HG02759 (cell line): ENCODE data around the gene C1orf232.

Source experiments
- ATAC-seq: cut with Tn5 transposase; IDR thresholded peaks from one replicate; pipeline ENCODE4 v1.9.1; 2021; ENCODE audit warnings: mild to moderate bottlenecking, moderate library complexity; ENCODE audit not compliant: unreplicated experiment

The C1orf232 gene

GRCh38 chr1:26168410-26169197 lies at the start of gene C1orf232:
C1orf232 (minus strand) TSS chr1:26168963; CDS start chr1:26168499, 464 bp downstream.
- no peak for ATAC-seq

GRCh38 chr1:26215246-26215645 lies 46.5 kb upstream of the C1orf232 start:
- ATAC-seq, result no peak

GRCh38 chr1:26213335-26213905 lies 44.7 kb upstream of the C1orf232 start:
- no peak for ATAC-seq

GRCh38 chr1:26212726-26213125 lies 44.0 kb upstream of the C1orf232 start:
- no peak for ATAC-seq

- ATAC-seq, result no peak
These were observed 41.5 kb upstream of the C1orf232 start for GRCh38 chr1:26210147-26210870.

- no peak for ATAC-seq
These were observed 35.0 kb upstream of the C1orf232 start for GRCh38 chr1:26203642-26204318.

GRCh38 chr1:26200413-26200812 lies 31.6 kb upstream of the C1orf232 start:
- no peak for ATAC-seq

- no peak for ATAC-seq
These were observed 29.1 kb upstream of the C1orf232 start for GRCh38 chr1:26197813-26198212.

GRCh38 chr1:26197301-26197700 lies 28.5 kb upstream of the C1orf232 start:
- no peak for ATAC-seq

GRCh38 chr1:26195805-26196204 lies 27.0 kb upstream of the C1orf232 start:
- no peak for ATAC-seq

GRCh38 chr1:26191739-26192138 lies 23.0 kb upstream of the C1orf232 start:
- ATAC-seq, result no peak

- ATAC-seq, result no peak
These were observed 21.7 kb upstream of the C1orf232 start, which contains the start of gene CATSPER4 for GRCh38 chr1:26190373-26190987. CATSPER4 (plus strand) TSS chr1:26190602; CDS start chr1:26190628, 26 bp downstream.

GRCh38 chr1:26189751-26190275 lies 21.1 kb upstream of the C1orf232 start:
- ATAC-seq, result no peak

GRCh38 chr1:26189331-26189730 lies 20.6 kb upstream of the C1orf232 start:
- ATAC-seq, result no peak

GRCh38 chr1:26188477-26188876 lies 19.7 kb upstream of the C1orf232 start:
- ATAC-seq, result no peak

- no peak for ATAC-seq
These were observed 19.1 kb upstream of the C1orf232 start for GRCh38 chr1:26187882-26188281.

- ATAC-seq, result no peak
These were observed 16.1 kb upstream of the C1orf232 start for GRCh38 chr1:26184883-26185282.

- ATAC-seq, result no peak
These were observed 15.3 kb upstream of the C1orf232 start for GRCh38 chr1:26184086-26184485.

GRCh38 chr1:26182383-26182696 lies 13.6 kb upstream of the C1orf232 start:
- no peak for ATAC-seq

- no peak for ATAC-seq
These were observed 13.0 kb upstream of the C1orf232 start for GRCh38 chr1:26181586-26182382.
